DMS153 treated with DMSO at 0.1 percent for 48 hours (cell line): ENCODE results near the gene TEKT1.
"Not testable (repeated sequence)": the region's sequence is repeated elsewhere in the genome, so short reads cannot be mapped to it uniquely, and the experiment has no call there.

Experiments used
- DNase-seq: peaks from one replicate; lab custom pipeline; 2025; ENCODE audit not compliant: unreplicated experiment; lab: John Stamatoyannopoulos, UW

Gene TEKT1

DNA sequence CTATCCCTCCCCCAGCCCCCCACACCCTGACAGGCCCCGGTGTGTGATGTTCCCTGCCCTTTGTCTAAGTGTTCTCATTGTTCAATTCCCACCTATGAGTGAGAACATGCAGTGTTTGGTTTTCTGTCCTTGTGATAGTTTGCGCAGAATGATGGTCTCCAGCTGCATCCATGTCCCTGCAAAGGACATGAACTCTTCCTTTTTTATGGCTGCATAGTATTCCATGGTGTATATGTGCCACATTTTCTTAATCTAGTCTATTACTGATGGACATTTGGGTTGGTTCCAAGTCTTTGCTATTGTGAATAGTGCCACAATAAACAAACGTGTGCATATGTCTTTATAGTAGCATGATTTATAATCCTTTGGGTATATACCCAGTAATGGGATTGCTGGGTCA lies 15.2 kb downstream of the TEKT1 start:
- not testable (repeated sequence) for DNase-seq

DNA sequence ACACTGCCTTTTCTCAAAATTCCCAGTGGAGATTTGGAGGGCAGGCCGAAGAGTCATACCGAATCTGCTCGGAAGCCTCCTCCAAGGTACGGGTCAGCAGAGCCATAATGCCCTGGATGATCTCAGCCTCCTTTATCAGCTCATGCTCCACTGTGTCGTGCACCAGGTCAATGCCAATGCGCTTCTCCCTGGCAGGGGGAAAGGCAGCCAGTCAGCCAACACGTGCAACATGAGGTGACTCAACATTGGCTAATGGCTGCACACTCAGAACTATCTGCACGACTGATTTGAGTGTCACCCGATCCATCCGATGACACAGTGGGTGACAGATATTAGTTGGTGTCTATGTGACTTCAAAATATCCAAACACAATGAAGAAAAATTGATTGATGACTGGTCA lies 15.8 kb downstream of the TEKT1 start:
- no peak for DNase-seq

DNA sequence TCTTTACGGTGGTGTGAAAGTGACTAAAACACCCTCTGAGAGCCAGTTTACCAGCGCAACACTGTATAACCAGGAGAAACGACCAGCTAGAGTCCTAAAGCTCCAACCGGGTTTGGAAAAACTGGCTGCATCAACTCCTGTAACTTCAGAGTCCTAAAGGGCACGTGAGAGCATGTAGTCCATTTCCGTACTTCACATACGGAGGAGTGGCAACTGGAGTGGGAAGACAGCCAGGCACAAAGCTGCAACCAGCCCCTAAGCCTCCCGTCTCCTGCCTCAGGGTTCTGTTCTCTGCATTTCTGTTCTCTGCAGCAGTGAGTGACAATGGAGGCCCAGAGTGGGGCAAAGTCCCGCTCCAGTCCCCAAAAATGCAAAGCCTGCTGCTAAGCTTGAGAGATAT lies 19.2 kb downstream of the TEKT1 start:
- no peak for DNase-seq

DNA sequence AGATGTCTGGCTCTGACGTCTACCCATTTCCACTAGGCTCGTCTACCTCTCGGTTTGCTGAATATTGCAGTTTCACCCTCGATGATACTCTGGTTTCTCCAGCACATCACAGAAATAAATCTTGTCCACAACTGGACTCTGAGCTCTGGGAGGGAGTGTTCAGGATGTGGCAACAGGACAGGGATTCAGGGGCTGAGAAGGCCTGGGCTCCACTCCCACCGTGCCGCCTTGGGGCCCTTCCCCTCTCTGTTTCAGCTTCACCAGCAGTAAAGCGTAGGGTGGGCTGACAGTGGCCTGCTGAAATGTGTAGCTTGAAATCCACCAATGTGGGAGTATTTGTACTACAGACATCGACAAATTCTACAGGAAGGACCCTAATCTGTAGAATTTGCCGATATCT lies 20.0 kb downstream of the TEKT1 start:
- DNase-seq = no peak

DNA sequence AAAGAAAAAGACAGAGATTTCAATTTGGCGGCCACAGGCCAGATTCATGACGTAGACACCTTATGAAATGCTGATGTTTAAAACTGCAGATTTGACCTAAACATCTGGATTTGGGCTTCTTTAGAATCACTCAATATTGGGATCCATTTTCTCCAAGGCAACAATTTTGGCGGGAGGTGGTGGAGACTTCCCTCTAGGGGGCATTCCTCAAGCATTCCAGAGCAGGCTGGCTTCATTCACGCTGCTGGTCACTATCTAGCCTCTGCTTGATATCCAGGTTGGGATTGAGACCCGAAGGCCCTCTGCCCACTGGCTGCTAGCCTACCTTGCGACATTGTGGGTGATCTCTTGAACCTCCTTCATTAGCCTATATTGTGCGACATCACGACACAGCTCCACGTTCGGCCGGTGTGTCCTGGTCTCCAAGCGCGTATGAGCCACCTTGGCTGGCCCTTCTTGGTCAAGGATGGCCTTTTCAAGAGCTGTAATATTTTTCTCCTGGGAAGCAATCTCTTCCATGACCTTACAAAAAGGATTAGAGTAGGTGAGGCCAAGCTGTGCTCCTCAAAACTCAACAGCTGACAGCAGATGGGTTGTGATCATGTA lies 31.0 kb downstream of the TEKT1 start:
- DNase-seq = no peak

DNA sequence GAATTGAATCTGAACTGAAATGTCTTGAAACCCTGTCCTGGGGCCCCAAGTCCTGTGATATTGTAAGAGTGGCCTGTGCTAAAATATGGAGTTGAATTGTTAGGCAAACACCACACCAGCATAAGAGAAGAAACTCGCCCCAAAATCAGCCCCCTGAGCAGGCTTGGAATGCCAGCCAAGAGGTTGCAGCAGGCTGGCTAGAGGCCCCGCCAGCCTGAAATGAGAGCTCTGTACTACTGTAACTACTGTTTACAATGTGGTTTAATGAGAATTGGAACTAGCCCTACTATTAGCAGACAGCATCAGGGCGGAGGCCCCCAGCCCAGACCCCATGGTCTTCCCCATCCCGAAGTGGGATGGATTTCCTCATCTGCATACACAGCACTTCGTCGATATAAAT lies 31.8 kb downstream of the TEKT1 start:
- DNase-seq = no peak

DNA sequence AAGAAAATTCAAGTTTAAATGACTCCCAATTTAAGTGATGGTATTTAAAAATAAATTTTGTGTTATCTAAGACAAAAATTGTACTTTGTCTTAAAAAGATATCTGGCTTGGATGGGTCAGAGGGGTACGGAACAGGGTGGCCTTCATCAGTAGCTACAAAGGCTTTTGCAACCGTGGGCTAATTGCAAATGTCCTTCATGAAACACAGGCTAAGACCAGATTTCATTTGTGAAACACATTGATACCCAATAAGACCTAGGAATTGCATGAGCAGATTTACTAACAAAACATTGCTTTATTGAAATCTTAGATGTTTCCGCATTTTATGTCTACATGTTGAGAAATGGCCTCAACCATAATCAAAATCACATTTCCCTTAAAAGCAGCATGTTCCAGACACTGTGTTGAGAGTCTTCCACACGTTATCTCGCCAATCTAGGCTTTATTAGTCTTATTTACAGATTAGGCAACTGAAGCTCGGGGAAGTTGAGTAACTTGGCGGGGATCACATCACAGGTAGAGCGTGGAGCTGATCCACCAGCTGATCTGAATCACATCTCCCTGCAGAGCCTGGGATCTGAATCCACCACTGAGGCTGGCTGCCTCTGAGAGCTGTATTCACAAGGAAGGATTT lies 33.7 kb downstream of the TEKT1 start:
- no peak for DNase-seq

DNA sequence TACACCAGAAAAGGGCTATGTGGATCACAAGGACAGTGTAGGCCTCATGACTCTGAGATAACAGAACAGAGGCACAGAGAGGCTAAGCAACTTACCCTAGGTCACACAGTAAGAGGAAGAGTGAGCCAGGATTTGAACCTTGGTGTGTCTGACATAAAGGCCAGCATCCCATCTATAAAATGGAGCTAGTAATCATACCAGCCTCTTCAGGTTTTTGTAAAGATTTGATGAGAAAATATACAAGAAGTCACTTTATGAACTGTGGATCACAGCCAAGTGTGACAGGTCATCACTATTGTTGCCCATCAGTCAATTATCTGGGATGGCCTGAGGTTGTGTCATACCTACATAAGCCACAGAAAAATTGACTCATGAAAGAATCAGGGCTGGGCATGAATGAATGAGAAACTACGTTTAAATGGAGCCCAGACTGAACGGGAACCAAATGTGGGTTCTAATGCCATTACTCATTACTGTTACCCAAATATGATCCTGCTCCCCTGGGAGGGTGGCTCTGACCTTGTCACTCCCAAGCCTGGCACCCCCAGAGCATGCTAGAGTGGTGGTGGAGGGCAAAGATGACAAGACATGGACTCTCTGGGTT lies 34.5 kb downstream of the TEKT1 start:
- no peak for DNase-seq

DNA sequence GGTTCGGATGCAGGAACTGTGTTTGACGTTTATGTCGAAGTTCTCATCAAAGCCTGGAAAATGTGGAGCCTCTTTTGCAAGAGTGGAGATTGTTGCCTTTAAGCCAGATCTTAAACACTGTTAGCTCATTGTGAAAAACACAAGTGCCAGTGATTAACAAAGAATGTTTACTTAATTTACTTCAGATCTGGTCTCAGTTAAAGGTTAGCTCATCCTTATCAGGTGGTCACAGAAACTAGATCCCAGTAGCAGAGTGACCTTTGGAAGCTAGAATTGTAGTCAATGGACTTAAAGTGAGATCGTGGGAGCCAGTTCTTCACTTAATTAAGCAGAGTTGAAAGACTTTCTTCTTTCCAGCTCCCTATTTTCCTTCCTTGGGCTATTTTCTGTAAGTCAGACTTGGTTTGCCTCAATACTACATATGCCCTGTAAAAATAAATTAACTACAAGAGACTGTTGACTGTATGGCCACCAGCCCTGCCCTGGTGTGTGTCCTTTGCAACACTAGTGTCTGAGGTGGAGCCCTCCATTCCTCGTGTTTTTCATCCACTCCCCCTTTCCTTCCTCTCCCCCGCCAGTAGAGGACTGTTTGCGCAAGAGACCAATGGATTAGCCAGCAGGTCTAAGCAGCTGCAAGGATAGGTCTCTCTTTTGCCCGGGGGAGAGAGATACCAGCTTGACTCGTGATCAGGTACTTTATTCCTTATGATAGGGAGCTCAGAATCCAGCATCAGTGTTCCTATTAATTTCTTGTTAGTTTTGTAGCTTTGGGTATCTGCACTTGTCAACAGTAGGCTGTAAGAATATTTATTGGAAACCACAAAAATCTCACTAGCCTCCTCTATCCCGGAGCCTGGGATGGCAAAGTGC lies 35.3 kb downstream of the TEKT1 start:
- DNase-seq = no peak

DNA sequence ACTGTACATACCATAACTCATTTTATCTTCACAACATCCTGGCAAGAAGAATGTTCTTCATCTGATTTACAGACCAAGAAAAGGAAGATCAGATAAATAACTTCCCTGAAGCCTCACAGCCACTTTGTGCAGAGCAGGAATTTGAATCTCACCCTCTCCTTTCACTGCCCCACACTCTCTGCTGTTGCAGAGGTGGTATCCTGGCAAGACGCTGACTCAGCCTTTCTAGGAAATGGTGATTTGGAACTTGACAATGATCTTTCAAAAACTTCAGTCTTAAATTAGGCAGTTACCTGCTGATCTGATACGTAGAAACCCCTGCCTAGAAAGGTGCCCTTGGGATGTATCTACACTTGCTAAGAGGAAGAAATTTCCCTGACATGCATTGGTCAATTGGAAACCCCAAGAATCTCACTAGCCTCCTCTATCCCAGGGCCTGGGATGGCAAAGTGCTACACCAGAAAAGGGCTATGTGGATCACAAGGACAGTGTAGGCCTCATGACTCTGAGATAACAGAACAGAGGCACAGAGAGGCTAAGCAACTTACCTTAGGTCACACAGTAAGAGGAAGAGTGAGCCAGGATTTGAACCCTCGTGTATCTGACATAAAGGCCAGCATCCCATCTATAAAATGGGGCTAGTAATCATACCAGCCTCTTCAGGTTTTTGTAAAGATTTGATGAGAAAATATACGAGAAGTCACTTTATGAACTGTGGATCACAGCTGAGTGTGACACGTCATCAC lies 37.6 kb downstream of the TEKT1 start:
- no peak for DNase-seq

DNA sequence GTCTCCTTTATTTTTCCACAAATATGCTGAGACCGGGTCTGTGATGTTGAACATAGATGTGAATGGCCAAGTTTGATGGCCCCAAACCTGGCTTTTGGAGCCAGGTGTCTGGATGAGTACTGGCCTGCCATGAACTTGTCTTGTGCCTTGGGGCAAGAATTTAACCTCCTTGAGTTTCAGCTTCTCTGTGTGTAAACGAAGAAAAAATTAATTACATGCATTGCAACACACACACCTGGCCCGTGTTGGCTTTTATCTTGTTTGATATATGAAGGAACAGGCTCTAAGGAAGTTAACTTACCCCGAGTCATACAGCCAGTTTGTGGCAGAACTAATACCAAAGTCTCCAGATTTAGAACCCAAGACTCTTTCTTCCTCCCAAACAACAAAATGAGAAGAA lies 42.4 kb downstream of the TEKT1 start:
- no peak for DNase-seq

DNA sequence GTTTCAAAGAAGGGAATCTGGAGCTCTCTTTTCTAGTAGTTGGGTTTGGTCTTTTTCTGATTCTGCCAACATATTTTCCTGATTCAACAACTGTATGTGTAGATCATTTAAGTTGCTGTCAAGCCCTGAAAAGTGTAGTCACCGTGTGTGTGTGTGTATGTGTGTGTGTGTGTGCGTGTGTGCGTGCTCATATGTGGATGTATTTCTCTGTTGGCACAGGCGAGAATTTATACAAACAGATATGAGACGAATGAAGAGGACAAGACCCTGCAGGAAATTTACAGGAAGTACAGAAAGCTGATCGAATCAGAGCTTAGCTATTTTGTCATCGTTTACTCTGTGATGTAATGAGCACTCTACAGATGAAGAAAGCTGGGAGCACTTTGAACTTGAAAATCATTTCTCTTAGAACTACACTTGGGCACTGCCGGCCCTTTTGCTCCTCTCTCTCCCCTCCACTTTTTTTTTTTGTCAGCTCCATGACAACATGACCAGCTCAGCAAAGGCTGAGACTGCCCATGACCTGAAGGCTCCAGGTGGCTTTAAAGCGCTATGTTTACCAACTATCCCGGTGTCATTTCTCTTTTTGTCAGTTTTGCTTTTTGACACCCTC lies 44.3 kb downstream of the TEKT1 start:
- DNase-seq = no peak

DNA sequence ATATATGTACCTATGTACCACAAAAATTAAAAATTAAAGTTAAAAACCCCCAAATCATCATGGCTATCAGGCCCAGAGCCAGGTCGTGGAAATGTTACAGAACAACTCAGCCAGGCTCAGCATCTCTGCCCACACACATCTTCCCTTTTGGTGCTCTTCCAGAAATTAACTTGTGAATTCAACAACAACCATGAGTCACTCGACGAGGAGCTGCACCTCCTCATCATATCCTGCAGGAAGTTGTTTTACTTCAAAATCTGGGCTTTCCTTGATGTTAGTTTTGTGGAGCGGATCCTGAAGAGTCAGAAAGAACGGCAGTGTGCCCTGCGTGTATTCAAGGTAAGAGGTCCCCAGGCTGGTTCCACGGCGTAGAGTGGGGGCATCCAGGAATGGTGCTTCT lies 44.9 kb downstream of the TEKT1 start:
- DNase-seq = no peak

DNA sequence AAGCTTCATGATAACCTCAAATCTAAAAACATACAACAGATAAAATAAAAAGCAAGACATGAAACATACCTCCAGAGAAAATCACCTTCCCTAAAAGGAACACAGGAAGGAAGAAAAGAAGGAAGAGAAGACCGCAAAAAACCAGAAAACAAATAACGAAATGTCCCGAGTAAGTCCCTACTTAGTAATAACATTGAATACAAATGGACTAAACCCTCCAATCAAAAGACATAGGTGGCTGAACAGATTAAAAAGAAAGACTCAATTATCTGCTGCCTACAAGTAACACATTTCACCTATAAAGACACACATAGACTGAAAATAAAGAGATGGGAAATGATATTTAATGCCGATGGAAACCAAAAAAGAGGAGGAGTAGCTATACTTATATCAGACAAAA lies 49.3 kb downstream of the TEKT1 start:
- DNase-seq = no peak

DNA sequence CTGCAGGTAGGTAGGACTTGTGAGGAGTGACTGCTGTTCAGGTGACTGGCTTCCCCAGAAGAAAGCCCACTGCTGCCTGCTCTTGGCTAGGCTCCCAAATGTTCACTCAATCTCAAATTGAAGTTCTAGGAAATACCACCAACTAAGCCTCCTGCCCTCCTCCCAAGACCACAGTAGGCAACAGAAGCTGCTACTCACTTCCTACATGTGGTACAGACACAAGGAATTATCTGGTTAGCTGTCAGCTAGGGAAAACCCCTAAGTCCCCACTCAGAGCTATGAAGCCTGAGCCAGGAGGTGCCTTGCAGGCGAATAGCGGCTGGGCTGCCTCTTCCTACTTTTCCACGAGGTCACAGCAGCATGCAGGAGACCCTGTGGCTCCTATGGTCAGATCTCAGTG lies 50.6 kb downstream of the TEKT1 start:
- DNase-seq = no peak

DNA sequence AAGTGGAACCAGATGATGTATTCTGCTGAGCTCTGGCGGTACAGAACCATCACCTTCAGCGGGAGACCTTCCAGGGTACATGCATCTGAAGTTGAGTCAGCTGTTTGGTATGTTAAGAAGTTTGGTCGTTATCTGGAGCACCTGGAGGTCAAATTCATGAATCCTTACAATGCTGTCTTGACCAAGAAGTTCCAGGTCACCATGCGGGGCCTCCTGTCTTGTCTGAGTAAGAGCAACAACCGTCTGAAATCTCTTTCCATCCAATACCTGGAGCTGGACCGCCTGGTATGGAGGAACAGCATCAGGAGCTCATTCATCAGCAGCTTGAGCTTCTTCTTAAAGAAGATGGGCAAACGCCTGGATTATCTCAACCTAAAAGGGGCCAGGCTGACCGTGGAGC lies 51.5 kb downstream of the TEKT1 start:
- DNase-seq = no peak

DNA sequence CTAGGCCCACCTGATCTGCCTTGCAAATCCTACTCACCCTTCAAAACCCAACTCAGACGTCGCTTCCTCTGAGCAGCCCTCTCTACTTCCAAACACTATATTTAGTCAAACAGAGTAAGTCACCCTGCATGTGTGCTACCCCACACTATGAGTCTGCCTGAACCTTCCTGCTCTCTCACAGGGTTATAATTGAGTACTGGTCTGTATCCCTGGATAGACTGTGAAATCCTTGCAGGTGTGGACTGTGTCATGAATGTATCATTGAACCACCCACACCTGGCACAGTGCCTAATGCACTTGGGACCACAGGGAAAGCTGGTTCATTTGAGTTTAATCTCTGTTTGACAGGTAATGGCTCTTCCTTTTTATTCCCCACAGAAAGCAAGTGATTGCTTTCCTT lies 52.1 kb downstream of the TEKT1 start:
- no peak for DNase-seq

DNA sequence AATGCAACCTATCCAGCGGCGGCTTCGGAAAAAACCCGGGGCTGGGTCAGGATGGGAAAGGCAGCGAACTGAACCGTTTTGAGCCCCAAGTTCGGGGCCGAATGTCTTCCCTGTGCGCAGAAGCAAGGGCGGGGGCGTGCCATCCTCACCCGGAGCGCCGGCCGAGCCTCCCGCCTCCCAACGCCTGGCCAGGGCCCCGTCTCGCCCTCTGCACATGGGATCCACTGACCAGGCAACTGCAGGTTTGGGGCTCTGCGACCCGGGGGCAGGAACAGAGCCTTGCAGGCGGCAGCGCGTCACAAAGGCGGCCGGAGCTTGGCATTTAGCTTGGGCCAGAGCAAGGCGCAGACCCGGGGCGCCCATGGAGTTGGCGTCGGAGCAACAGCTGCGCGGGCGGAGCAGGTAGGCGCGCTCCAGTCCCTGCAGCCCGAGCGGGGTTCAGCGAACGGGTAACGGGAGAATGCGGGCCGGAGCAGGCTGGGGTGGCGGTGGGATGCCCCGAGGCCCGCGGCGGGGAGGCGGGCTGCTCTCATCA lies 55.6 kb downstream of the TEKT1 start, which contains the start of gene FBXO39:
FBXO39 (plus strand) TSS at position 345 of the 535 bp plus-strand sequence. CDS start 3,654 bp downstream, outside the sequence.
- DNase-seq = no peak

DNA sequence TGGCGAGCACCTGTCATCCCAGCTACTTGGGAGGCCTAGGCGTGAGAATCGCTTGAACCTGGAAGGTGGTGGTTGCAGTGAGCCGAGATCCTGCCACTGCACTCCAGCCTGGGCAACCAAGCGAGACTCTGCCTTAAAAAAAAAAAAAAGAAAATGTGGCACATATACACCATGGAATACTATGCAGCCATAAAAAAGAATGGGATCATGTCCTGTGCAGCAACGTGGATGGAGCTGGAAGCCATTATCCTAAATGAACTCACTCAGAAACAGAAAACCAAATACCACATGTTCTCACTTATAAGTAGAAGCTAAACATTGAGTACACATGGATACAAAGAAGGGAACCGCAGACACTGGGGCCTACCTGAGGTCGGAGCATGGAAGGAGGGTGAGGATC lies 56.6 kb downstream of the TEKT1 start:
- DNase-seq = not testable (repeated sequence)

DNA sequence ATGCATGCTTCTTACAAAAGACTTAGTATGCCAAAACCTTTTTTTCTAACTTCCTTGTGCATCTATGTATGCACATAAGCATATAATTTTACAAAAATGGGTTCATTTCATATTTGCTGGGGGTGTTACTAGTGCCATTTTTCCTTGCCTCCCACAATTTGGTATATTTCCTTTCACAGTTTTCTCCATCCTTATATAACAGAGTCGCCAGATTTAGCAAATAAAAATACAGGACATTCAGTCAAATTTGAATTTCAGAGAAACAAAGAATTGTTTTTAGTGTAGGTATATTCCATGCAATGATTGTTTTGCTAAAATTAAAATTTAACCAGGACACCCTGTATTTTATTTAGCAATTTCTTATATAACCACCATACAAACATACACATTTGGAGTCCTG lies 59.5 kb downstream of the TEKT1 start:
- no peak for DNase-seq
